Thyroid gland (tissue), 4 donors: ENCODE measurements around the gene FBXO41. TPM values are rescaled to one million over a fixed set of nuclear protein-coding genes. Genes with fewer than 3 reads are reported as not detected.
A peak's percentile ranks its signal among the peaks of the same experiment; 100 is the strongest.

Experiments used
- DNase-seq, 2 donors: peaks; one replicate each; pipeline ENCODE4 v3.0.0-alpha.2; 2019
- H3K27ac ChIP-seq, 3 donors: fragments of 200-600 bp; sonication (generic); 1 replicate in 2 of 3; 2 replicates in 1 of 3; pipeline ENCODE4 v1.5.1; 2016 to 2019; ENCODE audit warnings: mild to moderate bottlenecking in 1 of 3, moderate library complexity in 1 of 3
- H3K27me3 ChIP-seq: fragments of 200-600 bp; sonication (generic); one replicate; pipeline ENCODE4 v1.5.1; 2019
- H3K36me3 ChIP-seq, 2 donors: fragments of 200-600 bp; sonication (generic); one replicate each; pipeline ENCODE4 v1.5.1; 2016 to 2019
- H3K4me1 ChIP-seq, 2 donors: fragments of 200-600 bp; sonication (generic); one replicate each; pipeline ENCODE4 v1.5.1; 2017 to 2019
- H3K4me3 ChIP-seq, 3 donors: fragments of 200-600 bp; sonication (generic); replicated peaks in 1 of 3; 1 replicate in 2 of 3; 2 replicates in 1 of 3; pipeline ENCODE4 v1.5.1; 2016; ENCODE audit warnings: mild to moderate bottlenecking in 1 of 3
- H3K9me3 ChIP-seq: fragments of 200-600 bp; sonication (generic); one replicate; pipeline ENCODE4 v1.5.1; 2017
- CTCF ChIP-seq, 6 experiments: fragments of 200-600 bp in 3 of 6; fragments of 450-650 bp in 3 of 6; sonication (generic) in 3 of 6; IDR thresholded peaks; one replicate each; pipeline ENCODE4 v1.5.1; 2016 to 2019; ENCODE audit warnings: antibody characterized with exemption in 6 of 6, mild to moderate bottlenecking in 2 of 6, inconsistent platforms in 1 of 6, moderate library complexity in 1 of 6
- POLR2A ChIP-seq, 2 donors: fragments of 450-650 bp; IDR thresholded peaks; one replicate each; pipeline ENCODE4 v1.6.1; 2017; ENCODE audit warnings: antibody characterized with exemption in 2 of 2, mild to moderate bottlenecking in 2 of 2, moderate library complexity in 1 of 2
- WGBS, 2 donors: methylation state at CpG; one replicate each; pipeline ENCODE4 v1.1.5; 2017; 5-methylcytosine and 5-hydroxymethylcytosine counted together
- intact Hi-C: fragments of 100-400 bp; cut with DNase I; formaldehyde crosslinking; loops from one replicate; pipeline ENCODE4 v1.15.1; 2023
- total RNA-seq, 4 donors: library from RNA; depleted of rRNA; stranded (reverse); fragments of >200 nt; gene quantifications; one replicate each; pipeline ENCODE4 v1.2.3, GENCODE V29; 2016

The FBXO41 gene
- total RNA-seq: 1 to 10 TPM in 2 of 4 donors, under 1 TPM in 2; 0.79 to 3.8 (median 1.3) TPM

GRCh38 chr2:73284296-73285158 lies at the start of gene FBXO41:
FBXO41 (minus strand) TSS chr2:73284478; CDS start chr2:73269630, 14,848 bp downstream.
- DNase-seq: peak in 1 of 2 donors; percentile 14
- Histone ChIP-seq H3K4me1 (peaks cover 6 to 16% of the 10 kb centered on the region in 2 donors), H3K4me3 (peak within 1 kb of the TSS; percentile 30 to 65 (median 47)), H3K9me3 (no peaks in the 10 kb centered on the region), H3K36me3 (no peaks in the 10 kb centered on the region), H3K27me3 (no peaks in the 10 kb centered on the region), H3K27ac (no peak within 1 kb of the TSS)
- 3 to 5% methylated on average over 20 to 27 of the region's 69 CpGs for WGBS, 2 donors
- TF ChIP-seq POLR2A (IDR thresholded peaks at IDR 0.05): no peak
- intact Hi-C loops: no loop called here

GRCh38 chr2:73334045-73334444 lies 49.8 kb upstream of the FBXO41 start:
- intact Hi-C loops: no loop called here
- Histone ChIP-seq H3K36me3 (no peaks in the 10 kb centered on the region), H3K27me3 (no peaks in the 10 kb centered on the region), H3K4me3 (no peak overlapping the region), H3K9me3 (no peaks in the 10 kb centered on the region), H3K27ac (no peak overlapping the region), H3K4me1 (no peaks in the 10 kb centered on the region)
- TF ChIP-seq CTCF (IDR thresholded peaks at IDR 0.05) (no peak), POLR2A (IDR thresholded peaks at IDR 0.05) (no peak)
- DNase-seq: no peak
- WGBS, 2 donors: 82 to 83% methylated on average over 2 of the region's 2 CpGs

- no peak for TF ChIP-seq CTCF (IDR thresholded peaks at IDR 0.05)
Observed at GRCh38 chr2:73333564-73333963, 49.3 kb upstream of the FBXO41 start.

GRCh38 chr2:73324126-73324725 lies 39.9 kb upstream of the FBXO41 start:
- H3K27me3 ChIP-seq: no peaks in the 10 kb centered on the region
- WGBS, 2 donors: 71 to 72% methylated on average over 13 of the region's 13 CpGs
- no peak for DNase-seq
- H3K27ac ChIP-seq: no peak overlapping the region
- no peaks in the 10 kb centered on the region for H3K36me3 ChIP-seq
- intact Hi-C loops: no loop called here
- no peak for TF ChIP-seq CTCF (IDR thresholded peaks at IDR 0.05)
- TF ChIP-seq POLR2A (IDR thresholded peaks at IDR 0.05): no peak
- H3K4me1 ChIP-seq: no peaks in the 10 kb centered on the region
- no peak overlapping the region for H3K4me3 ChIP-seq
- H3K9me3 ChIP-seq: no peaks in the 10 kb centered on the region

More at GRCh38 chr2:73333564-73333963, 49.3 kb upstream of the FBXO41 start:
- H3K36me3 ChIP-seq: no peaks in the 10 kb centered on the region
- no peaks in the 10 kb centered on the region for H3K27me3 ChIP-seq
- no peak for DNase-seq
- H3K4me3 ChIP-seq: no peak overlapping the region
- H3K9me3 ChIP-seq: no peaks in the 10 kb centered on the region
- no peak overlapping the region for H3K27ac ChIP-seq
- no peaks in the 10 kb centered on the region for H3K4me1 ChIP-seq
- intact Hi-C loops: no loop called here

- H3K4me1 ChIP-seq: no peaks in the 10 kb centered on the region
- H3K27ac ChIP-seq: no peak overlapping the region
- H3K9me3 ChIP-seq: no peaks in the 10 kb centered on the region
- no peaks in the 10 kb centered on the region for H3K36me3 ChIP-seq
- H3K4me3 ChIP-seq: no peak overlapping the region
- 66 to 82% methylated on average over 5 of the region's 5 CpGs for WGBS, 2 donors
- no peaks in the 10 kb centered on the region for H3K27me3 ChIP-seq
- DNase-seq: no peak
- intact Hi-C loops: no loop called here
- TF ChIP-seq POLR2A (IDR thresholded peaks at IDR 0.05) (no peak), CTCF (IDR thresholded peaks at IDR 0.05) (no peak)
Observed at GRCh38 chr2:73323551-73323950, 39.3 kb upstream of the FBXO41 start.
